SH-SY5Y (cell line): Measurements from ENCODE around the gene TBR1.

Source experiments
- GATA2 ChIP-seq: IDR thresholded peaks from 2 replicates; pipeline ENCODE4 v1.6.1; 2011; ENCODE audit warnings: mild to moderate bottlenecking, low read depth, low read length
- GATA3 ChIP-seq: IDR thresholded peaks from 2 replicates; pipeline ENCODE4 v1.6.1; 2011; ENCODE audit warnings: low read depth, mild to moderate bottlenecking, low read length, moderate library complexity

Gene TBR1

DNA sequence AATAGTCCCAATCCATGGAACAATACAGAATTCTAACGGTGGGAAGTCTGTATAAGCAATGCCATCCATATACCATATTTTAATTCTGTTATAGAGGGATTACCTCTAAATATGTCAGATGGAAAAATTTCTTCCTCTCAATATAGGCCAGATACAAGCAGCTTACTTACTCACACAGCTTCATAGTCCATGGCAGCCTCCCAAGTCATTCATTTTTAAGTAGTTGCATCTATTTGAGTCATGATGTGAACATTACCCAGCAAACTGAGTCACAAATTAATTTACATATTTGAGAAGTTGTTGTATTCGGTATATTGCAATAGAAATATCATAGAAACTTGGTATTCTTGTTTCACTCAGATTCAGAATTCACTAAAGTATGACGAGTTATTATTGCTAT, 20.3 kb downstream of the TBR1 start:
- TF ChIP-seq GATA3 (no peak), GATA2 (no peak)

DNA sequence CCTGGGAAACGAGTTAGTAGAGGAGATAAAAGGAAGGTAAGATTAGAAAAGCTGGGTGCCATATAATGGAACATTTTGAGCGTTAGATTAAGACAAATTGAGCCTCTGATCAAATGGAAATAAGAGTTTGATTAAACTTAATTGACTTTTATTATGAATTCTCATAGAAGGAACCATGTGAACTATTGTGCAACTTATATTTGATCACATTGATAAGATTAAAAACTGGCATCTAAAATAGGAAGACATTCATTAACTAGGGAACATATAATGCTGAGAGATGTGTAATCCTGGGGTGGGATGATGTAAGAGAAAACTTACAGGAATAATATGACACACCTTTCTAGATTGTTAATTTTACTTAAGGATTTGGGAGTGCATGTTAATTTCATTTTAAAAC, 22.5 kb downstream of the TBR1 start:
- TF ChIP-seq GATA2 = no peak
- no peak for TF ChIP-seq GATA3

DNA sequence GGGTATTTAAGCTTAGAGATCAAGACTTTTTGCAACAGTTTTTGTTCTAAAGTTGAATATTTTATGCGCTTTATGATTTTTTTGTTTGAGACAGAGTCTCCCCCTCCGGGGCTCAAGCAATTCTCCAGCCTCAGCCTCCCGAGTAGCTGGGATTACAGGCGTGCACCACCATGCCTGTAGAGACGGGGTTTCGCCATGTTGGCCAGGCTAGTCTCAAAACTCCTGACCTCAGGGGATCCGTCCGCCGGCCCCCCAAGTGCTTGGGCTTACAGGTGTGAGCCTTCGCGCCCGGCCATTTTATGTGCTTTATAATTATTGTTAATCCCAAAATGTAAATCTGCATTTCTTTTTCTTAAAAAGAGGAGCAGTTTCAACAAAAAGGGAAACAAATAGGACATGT, 29.0 kb downstream of the TBR1 start:
- TF ChIP-seq GATA2 = no peak

DNA sequence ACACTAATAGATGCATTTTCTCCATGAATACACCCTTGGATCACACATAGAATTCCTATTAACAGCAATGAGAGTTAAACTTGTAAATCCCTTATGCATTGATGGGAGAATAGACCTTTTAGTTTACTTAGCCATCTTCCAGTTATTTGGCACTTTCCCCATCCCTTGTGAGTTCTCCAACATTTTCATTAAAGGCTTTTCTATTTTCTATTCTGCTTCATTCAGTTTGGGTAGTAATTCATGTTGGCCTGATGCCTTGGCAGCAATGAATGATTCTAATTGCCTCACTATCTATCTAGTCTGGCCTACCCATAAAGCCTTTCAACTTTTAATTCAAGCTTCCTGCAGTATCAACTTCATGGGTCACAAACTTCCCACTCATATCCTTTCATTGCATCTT, 32.3 kb downstream of the TBR1 start:
- no peak for TF ChIP-seq GATA3
- no peak for TF ChIP-seq GATA2

DNA sequence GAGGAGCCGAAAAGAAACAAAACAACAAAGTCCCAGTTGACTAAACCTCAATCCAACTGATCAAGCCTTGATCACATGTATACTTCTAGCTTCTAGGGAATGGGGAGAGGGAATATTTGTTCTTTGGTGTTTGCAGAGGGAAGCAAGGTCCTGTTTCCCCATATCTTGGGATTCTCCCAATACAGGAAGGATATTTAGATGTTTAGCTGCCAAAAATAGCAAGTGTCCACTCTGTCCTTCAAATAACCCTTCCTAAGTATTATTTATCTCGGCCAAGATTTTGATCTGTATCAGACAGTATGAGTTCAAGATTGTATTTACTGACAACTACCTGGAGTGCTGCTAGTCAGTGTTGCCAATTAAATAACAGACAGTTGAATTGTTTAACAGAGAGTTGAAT, 55.5 kb downstream of the TBR1 start:
- TF ChIP-seq GATA2 (no peak), GATA3 (no peak)

DNA sequence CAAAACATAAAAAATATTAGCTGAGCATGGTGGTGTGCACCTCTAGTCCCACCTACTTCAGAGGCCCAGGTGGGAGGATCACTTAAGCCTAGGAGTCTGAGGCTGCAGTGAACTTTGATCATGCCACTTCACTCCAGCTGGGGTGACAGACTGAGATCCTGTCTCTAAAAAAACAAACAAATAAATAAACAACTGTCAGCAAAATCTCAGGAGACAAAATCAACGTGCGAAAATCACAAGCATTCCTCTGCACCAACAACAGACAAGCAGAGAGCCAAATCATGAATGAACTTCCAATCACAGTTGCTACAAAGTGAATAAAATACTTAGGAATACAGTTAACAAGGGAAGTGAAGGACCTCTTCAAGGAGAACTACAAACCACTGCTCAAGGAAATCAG, 58.8 kb downstream of the TBR1 start:
- TF ChIP-seq GATA3 (no peak), GATA2 (no peak)
